Activated naive CD8-positive, alpha-beta T cell treated with anti-CD3 and anti-CD28 coated beads, Interleukin-2, amount 10 ng/mL, durations not matched to agents 7 days and 5 days (primary cell): ENCODE measurements around the gene KDM6A. TPM values are rescaled to one million over a fixed set of nuclear protein-coding genes. Genes with fewer than 3 reads are reported as not detected.
"Not testable (repeated sequence)": the region's sequence is repeated elsewhere in the genome, so short reads cannot be mapped to it uniquely, and the experiment has no call there.

Experiments used
- ATAC-seq: fragments of 150-1000 bp; cut with Tn5 transposase; one replicate; pipeline ENCODE4 v1.10.0; 2021; ENCODE audit warnings: low read depth, moderate library complexity
- POLR2A ChIA-PET: fragments of 350-600 bp; sonication (Branson Sonifier 250); formaldehyde crosslinking; loops from one replicate; lab custom pipeline; 2021; ENCODE audit warnings: antibody characterized with exemption; lab: Charles Lee
- DNase-seq: peaks from one replicate; pipeline ENCODE4 v3.0.0; 2021
- H3K27ac Mint-ChIP-seq: one replicate; pipeline ENCODE4 v1.8.0; 2022; ENCODE audit warnings: mild to moderate bottlenecking, mixed read lengths
- H3K27me3 Mint-ChIP-seq: one replicate; pipeline ENCODE4 v1.8.0; 2022; ENCODE audit warnings: mild to moderate bottlenecking, moderate library complexity, mixed read lengths
- H3K36me3 Mint-ChIP-seq: one replicate; pipeline ENCODE4 v1.8.0; 2021; ENCODE audit warnings: mild to moderate bottlenecking, mixed read lengths
- H3K4me1 Mint-ChIP-seq: one replicate; pipeline ENCODE4 v1.8.0; 2021; ENCODE audit warnings: mixed read lengths
- H3K4me3 Mint-ChIP-seq: one replicate; pipeline ENCODE4 v1.8.0; 2022; ENCODE audit warnings: mild to moderate bottlenecking, moderate library complexity, mixed read lengths
- H3K9me3 Mint-ChIP-seq: one replicate; pipeline ENCODE4 v1.8.0; 2021; ENCODE audit warnings: mixed read lengths
- total RNA-seq, 2 experiments: library from RNA; stranded (reverse); gene quantifications; one replicate each; pipeline ENCODE4 v1.2.3, GENCODE V29; 2021

The KDM6A gene
- total RNA-seq, 2 experiments from 2014 or later, result 31.3 to 37.5 TPM

DNA sequence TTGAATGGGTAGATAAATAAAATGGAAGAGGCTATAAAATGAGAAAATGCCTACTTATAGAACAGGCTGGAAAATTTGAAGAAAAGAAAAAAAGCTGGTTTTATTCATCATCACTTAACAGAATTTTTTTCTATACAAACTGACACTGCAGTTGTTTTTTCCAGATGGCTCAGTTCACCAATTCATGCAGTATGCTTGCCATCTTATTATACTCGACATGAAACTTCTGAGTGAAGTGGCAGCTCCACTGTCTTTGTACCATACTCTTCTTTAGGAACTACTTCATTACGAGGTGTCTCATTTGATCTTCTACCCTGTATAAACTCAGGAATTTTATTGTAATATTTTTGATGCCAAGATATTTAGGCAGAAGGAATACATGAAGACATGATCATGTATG, 153.0 kb downstream of the KDM6A start:
- Mint-ChIP-seq H3K27me3 (no peaks in the 10 kb centered on the region), H3K4me3 (no peak overlapping the region), H3K36me3 (peaks cover 21% of the 10 kb centered on the region), H3K9me3 (peaks cover 2% of the 10 kb centered on the region), H3K4me1 (no peaks in the 10 kb centered on the region), H3K27ac (no peak overlapping the region)
- DNase-seq (no peak), ATAC-seq (no peak)
- POLR2A ChIA-PET, result no interaction called here

DNA sequence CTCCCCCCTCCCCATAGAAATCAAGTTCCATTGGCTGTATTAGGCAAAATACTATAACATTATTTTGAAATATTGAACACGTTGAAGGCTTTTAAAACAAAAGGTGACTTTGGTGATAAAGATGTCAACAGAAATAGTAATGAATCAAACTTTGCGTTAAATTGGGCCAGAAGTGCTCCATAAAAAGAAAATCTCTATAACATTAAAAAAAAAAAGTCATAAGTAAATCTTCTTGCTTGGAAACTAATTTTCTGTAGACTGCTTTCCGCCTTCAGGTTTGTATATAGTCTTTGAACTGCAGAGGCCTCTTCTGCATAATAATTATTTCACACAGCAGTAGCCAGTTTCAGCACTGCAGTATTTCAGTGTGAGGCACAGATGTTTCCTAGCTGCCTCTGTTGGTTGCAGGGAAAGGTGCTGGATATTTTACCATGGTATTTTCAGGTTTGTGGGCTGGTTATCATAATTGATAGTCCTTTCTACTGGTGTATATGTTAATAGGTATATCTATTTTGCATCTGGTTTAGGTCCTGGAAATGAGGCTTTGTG, 158.9 kb downstream of the KDM6A start:
- H3K36me3 Mint-ChIP-seq, result peaks cover 15% of the 10 kb centered on the region
- no peak overlapping the region for H3K27ac Mint-ChIP-seq
- H3K27me3 Mint-ChIP-seq, result no peaks in the 10 kb centered on the region
- H3K9me3 Mint-ChIP-seq, result no peaks in the 10 kb centered on the region
- H3K4me1 Mint-ChIP-seq, result no peaks in the 10 kb centered on the region
- ATAC-seq (no peak), DNase-seq (no peak)
- POLR2A ChIA-PET, result no interaction called here
- H3K4me3 Mint-ChIP-seq, result no peak overlapping the region

DNA sequence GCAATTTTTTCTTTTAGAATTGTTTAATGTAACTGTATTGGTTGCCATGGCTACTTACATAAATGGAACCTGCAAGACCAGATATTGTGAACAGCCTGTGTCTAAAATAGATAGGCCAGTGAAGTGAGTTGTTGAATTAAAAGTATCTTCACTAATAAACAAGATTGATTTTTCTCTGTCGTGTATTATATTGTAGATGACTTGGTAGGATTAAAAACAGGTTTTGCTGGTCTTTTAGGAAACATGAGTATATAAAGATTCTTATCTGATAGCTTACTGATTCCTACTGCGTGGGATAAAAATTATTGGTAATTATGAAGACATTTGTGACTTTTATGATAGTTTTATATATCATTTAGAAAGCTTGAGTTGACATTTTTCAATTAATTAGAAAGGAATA, 162.1 kb downstream of the KDM6A start:
- no peak for DNase-seq
- peaks cover 14% of the 10 kb centered on the region for H3K36me3 Mint-ChIP-seq
- no peaks in the 10 kb centered on the region for H3K9me3 Mint-ChIP-seq
- H3K27ac Mint-ChIP-seq, result no peak overlapping the region
- H3K4me1 Mint-ChIP-seq, result no peaks in the 10 kb centered on the region
- ATAC-seq, result no peak
- POLR2A ChIA-PET, result no interaction called here
- H3K27me3 Mint-ChIP-seq, result no peaks in the 10 kb centered on the region
- H3K4me3 Mint-ChIP-seq, result no peak overlapping the region

DNA sequence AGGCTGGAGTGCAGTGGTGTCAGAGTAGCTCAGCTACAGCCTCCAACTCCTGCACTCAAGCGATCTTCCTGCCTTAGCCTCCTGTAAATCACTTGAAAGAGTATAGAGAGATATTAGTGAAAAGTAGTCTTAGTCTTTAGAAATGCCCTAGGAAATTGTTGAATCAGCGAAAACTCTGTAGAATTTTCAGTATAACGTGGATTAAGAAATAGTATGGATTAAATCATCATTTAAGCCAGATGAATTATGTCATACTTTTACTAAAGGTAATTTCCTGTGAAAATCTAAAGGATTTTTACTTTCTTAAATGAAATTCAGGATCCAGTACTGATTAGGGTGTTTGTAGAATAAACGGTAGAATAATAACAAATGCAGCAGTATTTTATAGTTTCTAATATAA, 163.2 kb downstream of the KDM6A start:
- peaks cover 14% of the 10 kb centered on the region for H3K36me3 Mint-ChIP-seq
- POLR2A ChIA-PET, result no interaction called here
- DNase-seq (no peak), ATAC-seq (no peak)
- no peak overlapping the region for H3K27ac Mint-ChIP-seq
- H3K27me3 Mint-ChIP-seq, result no peaks in the 10 kb centered on the region
- H3K9me3 Mint-ChIP-seq, result no peaks in the 10 kb centered on the region
- no peaks in the 10 kb centered on the region for H3K4me1 Mint-ChIP-seq
- no peak overlapping the region for H3K4me3 Mint-ChIP-seq

DNA sequence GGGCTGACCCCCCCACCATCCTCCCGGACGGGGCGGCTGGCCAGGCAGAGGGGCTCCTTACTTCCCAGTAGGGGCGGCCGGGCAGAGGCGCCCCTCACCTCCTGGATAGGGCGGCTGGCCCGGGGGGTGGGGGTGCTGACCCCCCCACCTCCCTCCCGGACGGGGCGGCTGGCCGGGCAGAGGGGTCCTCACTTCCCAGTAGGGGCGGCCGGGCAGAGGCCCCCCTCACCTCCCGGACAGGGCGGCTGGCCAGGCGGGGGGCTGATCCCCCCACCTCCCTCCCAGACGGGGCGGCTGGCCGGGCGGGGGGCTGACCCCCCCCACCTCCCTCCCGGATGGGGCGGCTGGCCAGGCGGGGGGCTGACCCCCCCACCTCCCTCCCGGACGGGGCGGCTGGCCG, 167.1 kb downstream of the KDM6A start:
- H3K36me3 Mint-ChIP-seq, result peaks cover 14% of the 10 kb centered on the region
- H3K27me3 Mint-ChIP-seq, H3K27ac Mint-ChIP-seq, ATAC-seq, H3K9me3 Mint-ChIP-seq, H3K4me1 Mint-ChIP-seq, POLR2A ChIA-PET, H3K4me3 Mint-ChIP-seq, DNase-seq: not testable (repeated sequence)

DNA sequence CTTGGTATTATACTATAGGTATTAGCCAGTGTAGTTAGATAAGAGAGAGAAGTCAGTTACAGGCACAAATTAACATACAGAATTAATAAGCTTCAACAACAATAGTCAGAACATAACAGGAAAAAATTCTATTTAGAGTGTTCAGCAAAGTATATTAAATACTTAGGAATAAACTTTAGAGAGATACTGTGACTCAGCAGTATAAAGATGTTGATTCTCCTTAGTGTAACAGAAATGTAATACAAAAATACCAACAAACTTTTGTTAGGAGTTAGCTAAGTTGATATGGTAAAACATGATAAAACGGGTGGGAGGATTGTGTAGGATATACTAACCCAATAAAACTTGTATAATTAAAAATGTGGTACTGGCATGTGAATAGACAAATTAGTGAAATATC, 173.4 kb downstream of the KDM6A start:
- H3K27me3 Mint-ChIP-seq, result no peaks in the 10 kb centered on the region
- no peak overlapping the region for H3K4me3 Mint-ChIP-seq
- H3K9me3 Mint-ChIP-seq, result no peaks in the 10 kb centered on the region
- peaks cover 1% of the 10 kb centered on the region for H3K4me1 Mint-ChIP-seq
- ATAC-seq, result no peak
- no peak for DNase-seq
- POLR2A ChIA-PET, result no interaction called here
- peaks cover 2% of the 10 kb centered on the region for H3K36me3 Mint-ChIP-seq
- H3K27ac Mint-ChIP-seq, result no peak overlapping the region

DNA sequence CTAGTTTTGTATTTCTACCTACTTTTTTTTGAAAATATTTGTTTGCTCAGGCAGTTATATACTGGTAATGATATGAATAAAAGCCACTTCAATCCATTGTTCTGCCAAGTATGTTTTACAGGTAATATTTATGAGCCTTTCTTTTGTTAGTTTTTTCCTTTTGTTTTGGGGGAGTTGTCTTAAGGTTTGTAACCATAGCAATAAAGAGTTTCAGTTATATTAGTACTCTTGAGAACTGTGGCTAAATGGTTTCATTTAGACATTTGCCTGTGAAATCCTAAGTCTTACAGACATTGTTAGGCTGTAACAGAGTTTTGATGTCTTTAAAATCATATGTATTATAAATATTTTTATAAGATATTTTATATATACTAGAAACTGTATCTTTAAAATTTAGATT, 177.6 kb downstream of the KDM6A start:
- H3K9me3 Mint-ChIP-seq, result no peaks in the 10 kb centered on the region
- POLR2A ChIA-PET, result no interaction called here
- ATAC-seq, result no peak

DNA sequence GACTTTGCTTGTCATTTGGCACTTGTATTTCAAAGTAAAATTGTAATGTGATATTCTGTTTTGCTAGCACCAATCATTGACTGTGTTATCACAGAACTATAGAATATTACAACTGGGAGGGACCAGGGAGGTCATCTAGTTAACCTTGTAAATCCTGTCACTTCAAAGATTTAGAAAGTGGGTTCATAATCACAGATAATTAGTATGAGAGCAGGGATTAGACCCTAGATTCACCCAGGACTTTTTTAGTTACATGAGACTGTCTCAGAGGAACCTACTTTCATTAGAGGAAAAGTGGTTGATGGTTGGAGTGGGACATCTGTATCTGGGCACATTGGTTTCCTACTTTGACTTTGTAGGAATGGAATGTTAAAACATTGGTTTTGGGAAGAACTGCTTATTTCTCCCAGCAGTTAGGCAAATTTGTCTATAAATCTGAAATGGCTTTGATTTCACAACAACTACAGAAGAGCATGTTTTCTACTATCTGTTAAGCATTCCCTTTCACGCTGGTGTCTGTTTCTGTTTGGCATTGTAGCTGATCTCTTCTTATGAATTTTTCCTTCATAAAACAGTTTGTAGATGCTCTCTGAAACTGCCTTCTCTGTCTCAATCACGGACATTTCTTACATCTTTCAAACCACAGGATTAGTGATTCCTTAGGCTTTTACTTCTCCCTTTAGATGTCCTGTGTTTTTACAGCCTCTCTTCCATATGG, 183.6 kb downstream of the KDM6A start:
- Mint-ChIP-seq H3K27me3 (no peaks in the 10 kb centered on the region), H3K9me3 (no peaks in the 10 kb centered on the region), H3K36me3 (peaks cover 5% of the 10 kb centered on the region), H3K27ac (no peak overlapping the region), H3K4me1 (peaks cover 4% of the 10 kb centered on the region), H3K4me3 (no peak overlapping the region)
- POLR2A ChIA-PET, result interaction anchor here (0.6 kb wide), 1 partner anchor 336 kb away, joined by 5 read pairs; no protein-coding TSS in a partner anchor
- DNase-seq (no peak), ATAC-seq (no peak)

More for the DNA sequence above, 177.6 kb downstream of the KDM6A start:
- H3K36me3 Mint-ChIP-seq, result peaks cover 6% of the 10 kb centered on the region
- H3K27me3 Mint-ChIP-seq, result no peaks in the 10 kb centered on the region
- H3K27ac Mint-ChIP-seq, result no peak overlapping the region
- DNase-seq, result no peak
- peaks cover 1% of the 10 kb centered on the region for H3K4me1 Mint-ChIP-seq
- H3K4me3 Mint-ChIP-seq, result no peak overlapping the region

DNA sequence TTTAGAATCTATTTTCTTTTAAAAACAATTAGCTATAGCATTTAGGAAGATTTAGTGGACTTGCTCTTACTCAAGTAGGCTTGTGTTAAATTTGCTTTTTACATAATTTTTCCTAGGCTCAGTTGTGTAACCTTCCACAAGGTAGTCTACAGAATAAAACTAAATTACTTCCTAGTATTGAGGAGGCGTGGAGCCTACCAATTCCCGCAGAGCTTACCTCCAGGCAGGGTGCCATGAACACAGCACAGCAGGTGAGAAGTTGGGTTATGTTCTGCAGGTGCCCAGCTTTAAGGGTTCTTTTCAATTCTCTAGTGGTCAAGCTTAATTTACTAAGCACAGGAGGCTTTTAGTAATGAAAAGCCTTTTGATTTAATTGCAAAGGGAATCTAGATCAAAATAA, 186.9 kb downstream of the KDM6A start:
- ATAC-seq, H3K4me3 Mint-ChIP-seq, H3K4me1 Mint-ChIP-seq, DNase-seq, POLR2A ChIA-PET, H3K9me3 Mint-ChIP-seq, H3K27ac Mint-ChIP-seq, H3K27me3 Mint-ChIP-seq: not testable (repeated sequence)
- H3K36me3 Mint-ChIP-seq, result peaks cover 14% of the 10 kb centered on the region

DNA sequence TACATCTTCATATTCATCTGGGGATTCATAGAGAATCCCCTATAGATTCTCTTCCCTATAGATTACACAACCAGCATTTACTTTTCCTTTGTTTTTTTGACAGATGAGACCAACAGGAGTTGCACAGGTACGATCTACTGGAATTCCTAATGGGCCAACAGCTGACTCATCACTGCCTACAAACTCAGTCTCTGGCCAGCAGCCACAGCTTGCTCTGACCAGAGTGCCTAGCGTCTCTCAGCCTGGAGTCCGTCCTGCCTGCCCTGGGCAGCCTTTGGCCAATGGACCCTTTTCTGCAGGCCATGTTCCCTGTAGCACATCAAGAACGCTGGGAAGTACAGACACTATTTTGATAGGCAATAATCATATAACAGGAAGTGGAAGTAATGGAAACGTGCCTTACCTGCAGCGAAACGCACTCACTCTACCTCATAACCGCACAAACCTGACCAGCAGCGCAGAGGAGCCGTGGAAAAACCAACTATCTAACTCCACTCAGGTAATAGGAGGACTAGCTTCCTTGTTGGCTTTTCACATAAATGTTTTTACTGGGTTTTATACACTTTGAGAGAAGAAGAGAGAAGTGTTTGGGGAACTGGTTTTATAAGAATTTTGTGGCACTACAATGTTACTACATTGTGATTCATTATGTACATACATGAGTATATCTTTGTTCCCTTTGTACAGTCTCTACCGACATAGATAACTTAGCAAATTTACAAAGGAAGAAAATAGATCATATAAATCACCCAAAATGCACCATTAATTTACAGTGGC, 190.5 kb downstream of the KDM6A start:
- H3K4me1 Mint-ChIP-seq, result peaks cover 10% of the 10 kb centered on the region
- DNase-seq, result no peak
- H3K4me3 Mint-ChIP-seq, result no peak overlapping the region
- POLR2A ChIA-PET, result no interaction called here
- H3K9me3 Mint-ChIP-seq, result no peaks in the 10 kb centered on the region
- H3K27ac Mint-ChIP-seq, result no peak overlapping the region
- H3K36me3 Mint-ChIP-seq, result peaks cover 26% of the 10 kb centered on the region
- no peaks in the 10 kb centered on the region for H3K27me3 Mint-ChIP-seq
- ATAC-seq, result no peak

DNA sequence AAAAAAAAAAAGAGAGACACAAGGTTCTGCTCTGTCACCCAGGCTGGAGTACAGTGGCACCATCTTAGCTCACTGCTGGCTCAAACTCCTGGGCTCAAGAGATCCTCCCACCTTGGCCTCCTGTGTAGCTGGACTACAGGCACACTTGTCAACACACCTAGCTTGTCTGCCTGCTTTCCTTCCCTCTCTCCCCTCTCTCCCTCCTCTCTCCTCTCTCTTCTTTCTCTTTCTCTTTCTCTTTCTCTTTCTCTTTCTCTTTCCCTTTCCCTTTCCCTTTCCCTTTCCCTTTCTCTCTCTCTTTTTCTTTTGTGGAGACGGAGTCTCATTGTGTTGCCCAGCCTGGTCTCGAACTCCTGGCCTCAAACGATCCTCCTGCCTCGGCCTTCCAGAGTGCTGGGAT, 195.6 kb downstream of the KDM6A start:
- Mint-ChIP-seq H3K4me1 (peaks cover 35% of the 10 kb centered on the region), H3K27me3 (no peaks in the 10 kb centered on the region), H3K36me3 (peaks cover 28% of the 10 kb centered on the region), H3K9me3 (no peaks in the 10 kb centered on the region), H3K27ac (peak overlapping the region; percentile 87), H3K4me3 (peak overlapping the region; percentile 66)
- peak; percentile 23 for DNase-seq
- ATAC-seq, result peak; percentile 80
- POLR2A ChIA-PET, result interaction anchor here (0.7 to 3.6 kb wide), 2 partner anchors 195 to 338 kb away, joined by 4 to 23 read pairs; partner anchors contain the start of gene KDM6A

DNA sequence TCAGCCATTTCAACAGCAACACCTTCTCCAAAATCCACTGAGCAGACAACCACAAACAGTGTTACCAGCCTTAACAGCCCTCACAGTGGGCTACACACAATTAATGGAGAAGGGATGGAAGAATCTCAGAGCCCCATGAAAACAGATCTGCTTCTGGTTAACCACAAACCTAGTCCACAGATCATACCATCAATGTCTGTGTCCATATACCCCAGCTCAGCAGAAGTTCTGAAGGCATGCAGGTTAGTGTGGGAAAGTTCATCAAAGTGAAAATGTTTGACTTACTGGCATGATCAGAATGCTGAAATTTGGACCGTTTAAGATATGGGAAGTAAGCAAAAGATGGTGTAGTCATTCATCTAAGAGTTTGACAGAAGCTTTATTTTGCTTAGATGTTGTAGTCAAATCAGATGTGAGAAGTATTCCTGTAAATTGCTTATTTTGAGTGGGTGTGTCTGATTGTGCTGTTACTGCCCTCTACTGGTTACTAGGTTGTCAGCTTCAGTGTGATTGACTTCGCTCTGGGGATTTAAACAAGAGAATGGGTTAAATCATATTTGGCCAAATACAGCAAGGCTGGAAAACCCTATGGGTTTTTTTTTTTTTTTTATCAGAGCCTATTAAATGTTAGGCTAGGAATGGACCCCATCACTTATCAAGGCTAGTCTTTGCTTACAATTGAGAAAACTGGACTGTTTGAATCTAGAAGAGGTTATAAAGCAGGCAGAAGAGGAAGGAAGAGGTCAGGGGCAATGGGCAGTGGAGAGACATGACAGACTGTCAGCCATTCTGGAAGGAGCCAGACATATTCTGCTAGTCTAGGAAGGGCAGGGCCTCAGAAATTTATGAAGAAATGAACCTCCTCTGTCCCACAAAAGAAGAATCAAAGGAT, 197.4 kb downstream of the KDM6A start:
- Mint-ChIP-seq H3K27me3 (no peaks in the 10 kb centered on the region), H3K9me3 (no peaks in the 10 kb centered on the region), H3K4me3 (peak overlapping the region; percentile 41), H3K27ac (peak overlapping the region; percentile 70), H3K36me3 (peaks cover 16% of the 10 kb centered on the region), H3K4me1 (peaks cover 36% of the 10 kb centered on the region)
- POLR2A ChIA-PET, result interaction anchor here (3.6 kb wide), 1 partner anchor 197 kb away, joined by 23 read pairs; the partner anchor contains the start of gene KDM6A
- DNase-seq (no peak), ATAC-seq (peak; percentile 47)

DNA sequence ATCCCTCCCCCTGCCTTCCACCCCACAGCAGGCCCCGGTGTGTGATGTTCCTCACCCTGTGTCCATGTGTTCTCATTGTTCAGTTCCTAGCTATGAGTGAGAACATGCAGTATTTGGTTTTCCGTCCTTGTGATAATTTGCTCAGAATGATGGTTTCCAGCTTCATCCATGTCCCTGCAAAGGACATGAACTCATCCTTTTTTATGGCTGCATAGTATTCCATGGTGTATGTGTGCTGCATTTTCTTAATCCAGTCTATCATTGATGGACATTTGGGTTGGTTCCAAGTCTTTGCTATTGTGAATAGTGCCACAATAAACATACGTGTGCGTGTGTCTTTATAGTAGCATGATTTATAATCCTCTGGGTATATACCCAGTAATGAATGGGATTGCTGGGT, 200.0 kb downstream of the KDM6A start:
- Mint-ChIP-seq H3K36me3 (peaks cover 15% of the 10 kb centered on the region), H3K4me1 (peaks cover 35% of the 10 kb centered on the region)
- H3K27ac Mint-ChIP-seq, ATAC-seq, H3K27me3 Mint-ChIP-seq, POLR2A ChIA-PET, H3K9me3 Mint-ChIP-seq, DNase-seq, H3K4me3 Mint-ChIP-seq: not testable (repeated sequence)
